Pancreas (tissue), 10 donors: ENCODE results near the gene CCDC82. TPM values are rescaled to one million over a fixed set of nuclear protein-coding genes. Genes with fewer than 3 reads are reported as not detected.
A peak's percentile ranks its signal among the peaks of the same experiment; 100 is the strongest.

Experiments used
- ATAC-seq, 4 donors: fragments of 200-7000 bp; cut with Tn5 transposase; one replicate each; pipeline versions ENCODE4 v1.8.0 to v1.9.1; 2020; ENCODE audit warnings: mild to moderate bottlenecking in 4 of 4, moderate library complexity in 4 of 4
- DNase-seq, 6 donors: peaks; one replicate each; pipeline ENCODE4 v3.0.0-alpha.2; 2020
- FAIRE-seq: peaks from 2 replicates; lab custom pipeline; 2012; peaks lifted over from hg19 to GRCh38; lab: Jason Lieb, UNC
- H3K27ac ChIP-seq, 4 donors: fragments of 200-600 bp; sonication (generic); 1 replicate in 3 of 4; 2 replicates in 1 of 4; pipeline versions ENCODE4 v1.5.0 to v1.8.0; 2020
- H3K27me3 ChIP-seq, 4 donors: fragments of 200-600 bp; one replicate each; pipeline ENCODE4 v1.8.0; 2021
- H3K36me3 ChIP-seq, 3 donors: fragments of 200-600 bp; sonication (generic) in 1 of 3; one replicate each; pipeline versions ENCODE4 v1.5.0 to v1.8.0; 2020 to 2021
- H3K4me1 ChIP-seq, 3 donors: fragments of 200-600 bp; one replicate each; pipeline ENCODE4 v1.8.0; 2021
- H3K4me3 ChIP-seq, 4 donors: fragments of 200-600 bp; sonication (generic) in 2 of 4; one replicate each; pipeline versions ENCODE4 v1.5.0 to v1.8.0; 2020 to 2021
- H3K9me3 ChIP-seq, 4 donors: fragments of 200-600 bp; one replicate each; pipeline ENCODE4 v1.8.0; 2021
- WGBS, 2 donors: extraction: QIAGEN DNeasy Blood & Tissue Kit; methylation state at CpG; one replicate each; pipeline ENCODE4 v1.1.7; 2013; 5-methylcytosine and 5-hydroxymethylcytosine counted together
- intact Hi-C, 3 donors: fragments of 100-400 bp; cut with DNase I; formaldehyde crosslinking; loops; one replicate each; pipeline versions ENCODE4 v1.11.1 to v1.14.2; 2022
- polyA plus RNA-seq, 2 donors: library from polyadenylated mRNA; stranded (reverse); fragments of 200-250 nt; gene quantifications; one replicate each; pipeline ENCODE4 v1.2.3, GENCODE V29; 2013
- total RNA-seq, 6 donors: library from RNA; stranded (reverse); fragmentation: NEBNext Ultra II Directional in 4 of 6; extraction: Animal tissue kit (Norgen Biotek cat#: 25700) in 4 of 6; gene quantifications; one replicate each; pipeline versions ENCODE4 v1.2.1 to v1.2.4, GENCODE V29; 2021 to 2023
- TF ChIP-seq, protein P1 (sequence below), 4 donors: fragments of 200-600 bp; sonication (generic) in 3 of 4; IDR thresholded peaks; one replicate each; pipeline versions ENCODE4 v1.5.0 to v1.8.0; 2021; ENCODE audit warnings: antibody characterized with exemption in 4 of 4
- donor health status: healthy with polysubstance abuse.
- donor health status: DM: no; HTN: no; CAD: no; lungs with moderate emphysema.
- donor health status: DM: no; HTN: no; CAD: no.
- donor health status: control.
- donor health status: control.
- donor health status: Bipolar disorder and iron deficiency.
- donor health status: DM: yes; HTN: yes; CAD: no.
- donor health status: DM: no; HTN: no; CAD: no.
- donor health status: DM: no; HTN: no; CAD: no.
- donor health status: DM: yes; HTN: yes; CAD: no.

CCDC82 gene
- total and polyA plus RNA-seq, 8 donors: 5.5 to 18.2 (median 10.3) TPM

DNA sequence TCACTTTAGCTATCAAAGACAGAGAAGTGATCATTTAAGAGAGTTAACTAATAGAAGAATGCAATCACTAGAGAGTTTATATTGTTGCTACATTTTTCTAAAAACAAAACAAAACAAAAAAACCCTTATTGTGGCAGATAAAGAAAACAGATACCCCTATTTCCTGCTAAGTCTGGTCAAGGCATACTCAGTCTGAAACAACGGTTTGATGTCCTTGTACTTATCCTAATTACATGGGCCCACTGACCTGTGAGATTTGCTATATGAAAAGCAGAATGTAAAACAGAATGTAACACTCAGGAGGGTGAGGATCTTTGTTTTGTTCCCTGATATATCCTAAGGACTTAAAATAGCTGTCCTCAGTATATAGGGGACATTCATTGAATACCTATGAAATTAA, 71.3 kb downstream of the CCDC82 start:
- 66 to 71% methylated on average over 1 of the region's 1 CpG for WGBS, 2 donors
- ATAC-seq (no peak), DNase-seq (no peak), FAIRE-seq (no peak)
- Histone ChIP-seq H3K4me3 (no peak overlapping the region), H3K4me1 (peaks cover 0 to 18% (median 0%) of the 10 kb centered on the region in 3 donors), H3K9me3 (no peaks in the 10 kb centered on the region), H3K36me3 (no peaks in the 10 kb centered on the region), H3K27ac (no peak overlapping the region), H3K27me3 (no peaks in the 10 kb centered on the region)
- intact Hi-C loops: no loop called here
- TF ChIP-seq, protein P1, sequence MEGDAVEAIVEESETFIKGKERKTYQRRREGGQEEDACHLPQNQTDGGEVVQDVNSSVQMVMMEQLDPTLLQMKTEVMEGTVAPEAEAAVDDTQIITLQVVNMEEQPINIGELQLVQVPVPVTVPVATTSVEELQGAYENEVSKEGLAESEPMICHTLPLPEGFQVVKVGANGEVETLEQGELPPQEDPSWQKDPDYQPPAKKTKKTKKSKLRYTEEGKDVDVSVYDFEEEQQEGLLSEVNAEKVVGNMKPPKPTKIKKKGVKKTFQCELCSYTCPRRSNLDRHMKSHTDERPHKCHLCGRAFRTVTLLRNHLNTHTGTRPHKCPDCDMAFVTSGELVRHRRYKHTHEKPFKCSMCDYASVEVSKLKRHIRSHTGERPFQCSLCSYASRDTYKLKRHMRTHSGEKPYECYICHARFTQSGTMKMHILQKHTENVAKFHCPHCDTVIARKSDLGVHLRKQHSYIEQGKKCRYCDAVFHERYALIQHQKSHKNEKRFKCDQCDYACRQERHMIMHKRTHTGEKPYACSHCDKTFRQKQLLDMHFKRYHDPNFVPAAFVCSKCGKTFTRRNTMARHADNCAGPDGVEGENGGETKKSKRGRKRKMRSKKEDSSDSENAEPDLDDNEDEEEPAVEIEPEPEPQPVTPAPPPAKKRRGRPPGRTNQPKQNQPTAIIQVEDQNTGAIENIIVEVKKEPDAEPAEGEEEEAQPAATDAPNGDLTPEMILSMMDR (IDR thresholded peaks at IDR 0.05): no peak

DNA sequence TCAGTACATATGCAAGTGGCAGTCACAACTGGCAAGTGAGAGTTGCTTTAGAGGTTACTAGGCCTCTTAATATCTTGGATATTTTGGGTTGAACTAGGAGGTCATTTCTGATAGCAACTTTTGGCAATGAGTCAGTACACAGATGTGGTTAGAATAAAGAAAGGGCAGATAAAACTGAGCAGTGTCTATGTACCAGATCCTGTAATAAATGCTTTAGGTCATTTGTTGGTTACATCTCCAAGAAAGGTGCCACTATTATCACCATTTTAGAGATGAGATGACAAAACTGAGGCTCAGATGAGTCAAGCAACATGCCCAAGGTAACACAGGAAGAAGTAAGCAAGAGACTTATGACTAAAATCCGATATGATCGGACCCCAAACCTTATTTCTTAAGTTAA, 71.7 kb downstream of the CCDC82 start:
- Histone ChIP-seq H3K4me3 (no peak overlapping the region), H3K4me1 (peaks cover 0 to 20% (median 0%) of the 10 kb centered on the region in 3 donors), H3K36me3 (no peaks in the 10 kb centered on the region), H3K27me3 (no peaks in the 10 kb centered on the region), H3K27ac (no peak overlapping the region), H3K9me3 (no peaks in the 10 kb centered on the region)
- intact Hi-C loops: no loop called here
- DNase-seq: no peak
- no peak for FAIRE-seq
- TF ChIP-seq, protein P1 (IDR thresholded peaks at IDR 0.05): no peak
- 71 to 79% methylated on average over 2 of the region's 2 CpGs for WGBS, 2 donors
- no peak for ATAC-seq

DNA sequence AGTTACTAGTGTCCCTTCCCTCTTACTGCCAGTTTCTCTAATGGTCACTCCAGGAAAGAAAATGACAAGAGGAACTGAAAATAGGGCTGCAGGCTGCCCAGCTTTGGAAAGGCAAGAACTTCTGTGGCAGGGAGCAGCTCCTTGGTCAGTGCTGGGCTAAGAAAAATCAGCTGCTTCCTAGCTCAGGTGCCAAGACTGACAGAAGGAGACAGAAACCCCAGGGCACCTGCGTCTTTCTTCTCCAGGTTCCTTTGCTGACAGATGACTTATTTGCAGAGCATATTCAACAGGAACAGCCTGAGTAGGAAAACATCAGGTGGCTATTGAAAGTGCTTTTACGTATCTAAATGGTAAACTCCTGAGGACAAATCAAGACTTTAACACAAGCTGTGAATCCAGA, 72.1 kb downstream of the CCDC82 start:
- intact Hi-C loops: no loop called here
- Histone ChIP-seq H3K4me1 (peaks cover 0 to 20% (median 0%) of the 10 kb centered on the region in 3 donors), H3K27ac (no peak overlapping the region), H3K27me3 (no peaks in the 10 kb centered on the region), H3K9me3 (no peaks in the 10 kb centered on the region), H3K36me3 (no peaks in the 10 kb centered on the region), H3K4me3 (no peak overlapping the region)
- WGBS, 2 donors: 38 to 47% methylated on average over 2 of the region's 2 CpGs
- TF ChIP-seq, protein P1 (IDR thresholded peaks at IDR 0.05): no peak
- peak in 2 of 4 donors; percentile 9 to 44 for ATAC-seq
- FAIRE-seq: no peak
- no peak for DNase-seq

DNA sequence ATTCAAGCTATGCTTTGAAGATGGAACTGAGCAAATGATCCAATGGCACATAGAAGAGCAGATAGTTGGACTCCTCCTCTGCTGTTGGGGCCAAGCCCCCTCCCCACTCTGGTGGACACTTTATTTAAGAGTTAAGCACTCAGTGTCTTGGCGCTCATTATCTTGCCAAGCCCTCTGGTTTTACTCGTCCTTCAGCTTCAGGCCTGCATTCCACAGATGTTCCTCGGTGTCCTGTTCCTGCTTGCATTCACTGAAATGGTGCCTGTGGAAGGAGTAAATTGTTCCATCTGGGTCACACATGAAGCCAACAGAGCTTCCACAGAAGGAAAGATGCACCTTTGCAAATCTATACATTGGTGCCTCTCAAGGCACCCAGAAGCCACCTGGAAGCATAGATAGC, 72.8 kb downstream of the CCDC82 start:
- intact Hi-C loops: no loop called here
- TF ChIP-seq, protein P1 (IDR thresholded peaks at IDR 0.05): no peak
- H3K4me1 ChIP-seq: peaks cover 0 to 20% (median 0%) of the 10 kb centered on the region in 3 donors
- no peak overlapping the region for H3K4me3 ChIP-seq
- H3K27me3 ChIP-seq: no peaks in the 10 kb centered on the region
- FAIRE-seq: no peak
- H3K27ac ChIP-seq: no peak overlapping the region
- 64 to 67% methylated on average over 3 of the region's 3 CpGs for WGBS, 2 donors
- no peak for DNase-seq
- H3K9me3 ChIP-seq: no peaks in the 10 kb centered on the region
- ATAC-seq: no peak
- H3K36me3 ChIP-seq: no peaks in the 10 kb centered on the region

DNA sequence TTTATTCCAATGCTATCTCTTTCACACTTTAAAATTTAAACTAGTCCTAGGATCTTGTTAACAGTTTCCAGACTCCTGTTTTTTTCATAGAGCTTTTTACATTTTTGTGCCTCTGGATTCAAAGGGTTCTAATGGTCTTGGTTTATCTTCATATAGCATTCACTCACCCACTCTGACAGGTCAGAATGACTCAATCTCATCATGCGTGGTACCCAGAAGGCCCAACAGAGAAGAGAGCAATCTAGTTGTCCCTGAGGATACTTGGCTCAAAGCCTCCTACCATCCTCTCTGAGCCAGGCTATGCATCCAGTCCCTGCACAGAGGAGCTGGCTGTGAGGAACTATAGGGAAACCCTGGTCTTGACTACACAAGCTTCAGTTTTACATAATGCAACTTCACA, 74.2 kb downstream of the CCDC82 start:
- DNase-seq: no peak
- H3K36me3 ChIP-seq: no peaks in the 10 kb centered on the region
- no peaks in the 10 kb centered on the region for H3K9me3 ChIP-seq
- intact Hi-C loops: no loop called here
- no peaks in the 10 kb centered on the region for H3K27me3 ChIP-seq
- no peak for FAIRE-seq
- TF ChIP-seq, protein P1 (IDR thresholded peaks at IDR 0.05): no peak
- ATAC-seq: no peak
- H3K4me1 ChIP-seq: peaks cover 0 to 33% (median 9%) of the 10 kb centered on the region in 3 donors
- 73 to 76% methylated on average over 1 of the region's 1 CpG for WGBS, 2 donors
- peak overlapping the region in 2 of 4 donors; percentile 67 to 72 for H3K27ac ChIP-seq
- H3K4me3 ChIP-seq: no peak overlapping the region
